RWPE2 (cell line): ENCODE measurements around the gene CARMIL3.
A peak's percentile ranks its signal among the peaks of the same experiment; 100 is the strongest.
"Not testable (repeated sequence)": the region's sequence is repeated elsewhere in the genome, so short reads cannot be mapped to it uniquely, and the experiment has no call there.

Source experiments
- ATAC-seq: fragments of 200-7000 bp; cut with Tn5 transposase; 3 replicates; pipeline ENCODE4 v1.9.1; 2021; ENCODE audit warnings: low read depth
- DNase-seq: peaks from one replicate; pipeline ENCODE4 v3.0.0-alpha.2; 2020; ENCODE audit warnings: low spot score
- H3K27ac ChIP-seq: fragments of 450-650 bp; 2 replicates; pipeline ENCODE4 v1.5.1; 2017; ENCODE audit warnings: mild to moderate bottlenecking; ENCODE audit not compliant: poor library complexity, severe bottlenecking
- H3K27me3 ChIP-seq: fragments of 250-450 bp; sonication (Bioruptor Pico); 2 replicates; pipeline ENCODE4 v1.5.1; 2021; ENCODE audit warnings: mild to moderate bottlenecking, moderate library complexity; ENCODE audit not compliant: insufficient read depth, poor library complexity, severe bottlenecking
- H3K36me3 ChIP-seq: fragments of 250-450 bp; sonication (Bioruptor Pico); 2 replicates; pipeline ENCODE4 v1.5.1; 2020; ENCODE audit warnings: low read depth, mild to moderate bottlenecking, moderate library complexity
- H3K4me1 ChIP-seq: fragments of 250-450 bp; sonication (Bioruptor Pico); 2 replicates; pipeline ENCODE4 v1.5.1; 2021; ENCODE audit warnings: mild to moderate bottlenecking, moderate library complexity; ENCODE audit not compliant: insufficient read depth, poor library complexity, severe bottlenecking
- H3K4me3 ChIP-seq: fragments of 250-450 bp; sonication (Bioruptor Pico); 2 replicates; pipeline ENCODE4 v1.5.1; 2021; ENCODE audit warnings: mild to moderate bottlenecking, moderate library complexity; ENCODE audit not compliant: severe bottlenecking
- H3K9me3 ChIP-seq: fragments of 250-450 bp; sonication (Bioruptor Pico); 2 replicates; pipeline ENCODE4 v1.5.1; 2021; ENCODE audit warnings: mild to moderate bottlenecking, moderate library complexity; ENCODE audit not compliant: severe bottlenecking
- CTCF ChIP-seq: fragments of 450-650 bp; IDR thresholded peaks from one replicate; pipeline ENCODE4 v1.5.1; 2017; ENCODE audit warnings: mild to moderate bottlenecking, moderate library complexity; ENCODE audit not compliant: poor library complexity, severe bottlenecking

Gene CARMIL3

DNA sequence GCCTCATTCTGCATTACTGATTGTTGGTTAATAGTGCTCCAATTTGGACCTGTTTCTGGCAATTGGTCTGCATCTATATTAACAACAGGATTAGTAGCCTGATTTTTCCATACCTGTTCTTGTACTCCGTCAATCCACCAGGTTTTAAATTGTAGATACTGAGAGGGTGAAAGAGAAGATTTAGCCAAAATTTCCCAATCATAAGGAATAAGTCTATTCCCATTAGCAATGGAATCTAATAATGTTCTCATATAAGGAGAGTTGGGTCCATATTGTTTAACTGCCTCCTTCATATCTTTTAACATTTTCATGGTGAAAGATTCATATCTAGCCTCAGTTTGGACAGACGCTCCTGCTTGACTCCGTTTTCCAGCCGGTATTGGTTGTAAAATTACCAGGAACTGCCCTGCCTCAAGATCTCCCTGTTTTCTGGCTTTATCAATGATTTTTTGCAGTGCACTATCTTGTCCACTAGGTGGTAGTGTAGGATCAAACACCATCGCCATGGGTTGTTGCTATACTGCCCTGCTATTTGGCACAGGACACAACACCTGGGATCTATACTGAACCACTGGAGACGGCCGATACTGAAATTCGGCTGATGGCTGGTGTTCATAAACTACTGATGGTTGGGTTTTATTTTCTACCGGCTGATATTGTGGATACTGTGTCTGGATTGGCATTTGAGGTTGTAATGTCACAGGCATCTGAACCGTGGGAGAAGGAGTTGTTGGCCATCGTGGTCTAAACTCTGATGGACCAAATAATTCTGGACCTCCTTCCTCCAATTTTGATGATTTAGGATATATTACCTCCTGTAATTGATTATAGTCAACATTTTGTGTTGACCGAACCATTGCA, 37.9 kb upstream of the CARMIL3 start:
- Histone ChIP-seq H3K36me3 (no peaks in the 10 kb centered on the region), H3K27me3 (no peaks in the 10 kb centered on the region), H3K27ac (no peak overlapping the region), H3K4me3 (no peak overlapping the region), H3K9me3 (no peaks in the 10 kb centered on the region), H3K4me1 (no peaks in the 10 kb centered on the region)
- peak; percentile 98 for TF ChIP-seq CTCF
- DNase-seq (no peak), ATAC-seq (peak; percentile 92)

GRCh38 chr14:24015745-24016144, 36.1 kb upstream of the CARMIL3 start:
- H3K27ac ChIP-seq, H3K4me1 ChIP-seq, DNase-seq, H3K27me3 ChIP-seq, H3K36me3 ChIP-seq, ATAC-seq, H3K4me3 ChIP-seq, H3K9me3 ChIP-seq: not testable (repeated sequence)

DNA sequence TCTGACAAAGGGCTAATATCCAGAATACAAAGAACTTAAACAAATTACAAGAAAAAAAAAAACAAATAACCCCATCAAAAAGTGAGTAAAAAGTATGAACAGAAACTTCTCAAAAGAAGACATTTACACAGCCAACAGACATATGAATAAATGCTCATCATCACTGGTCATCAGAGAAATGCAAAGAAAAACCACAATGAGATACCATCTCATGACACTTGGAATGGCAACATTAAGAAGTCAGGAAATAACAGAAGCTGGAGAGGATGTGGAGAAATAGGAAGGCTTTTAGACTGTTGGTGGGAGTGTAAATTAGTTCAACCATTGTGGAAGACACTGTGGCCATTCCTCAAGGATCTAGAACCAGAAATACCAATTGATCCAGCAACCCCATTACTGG, 32.8 kb upstream of the CARMIL3 start:
- not testable (repeated sequence) for H3K4me1 ChIP-seq, H3K27me3 ChIP-seq, ATAC-seq, H3K9me3 ChIP-seq, H3K36me3 ChIP-seq, H3K4me3 ChIP-seq, H3K27ac ChIP-seq, DNase-seq

DNA sequence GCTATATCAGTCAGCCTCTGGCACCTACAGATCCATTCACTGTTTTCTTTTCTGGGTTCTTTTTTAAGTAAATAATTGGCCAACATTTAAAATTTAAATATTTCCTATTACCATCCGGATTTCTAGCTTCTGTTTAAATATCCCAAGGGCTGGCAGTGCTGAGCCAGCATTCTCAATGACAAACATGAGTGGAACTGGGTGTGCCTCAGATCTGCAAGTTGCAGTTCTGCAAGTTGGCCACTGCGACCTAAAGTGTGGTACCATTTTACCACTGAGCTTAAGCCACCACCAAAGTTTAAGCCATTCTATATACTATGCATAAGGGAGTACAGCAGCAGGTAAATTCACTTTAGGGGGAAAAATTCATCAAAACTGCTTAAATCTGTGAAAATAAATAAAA, 31.9 kb upstream of the CARMIL3 start:
- not testable (repeated sequence) for H3K27me3 ChIP-seq, H3K36me3 ChIP-seq, H3K4me1 ChIP-seq, H3K27ac ChIP-seq, H3K9me3 ChIP-seq, DNase-seq, H3K4me3 ChIP-seq
- peak; percentile 77 for ATAC-seq
- TF ChIP-seq CTCF, result peak; percentile 21

- H3K27ac ChIP-seq, DNase-seq, H3K9me3 ChIP-seq, ATAC-seq, H3K27me3 ChIP-seq, H3K4me1 ChIP-seq, H3K36me3 ChIP-seq, H3K4me3 ChIP-seq: not testable (repeated sequence)
Observed at GRCh38 chr14:24020520-24020919, 31.3 kb upstream of the CARMIL3 start.

GRCh38 chr14:24024939-24025418, 26.8 kb upstream of the CARMIL3 start:
- not testable (repeated sequence) for H3K4me1 ChIP-seq, ATAC-seq, H3K4me3 ChIP-seq, H3K36me3 ChIP-seq, H3K9me3 ChIP-seq, DNase-seq, H3K27ac ChIP-seq
- H3K27me3 ChIP-seq, result peaks cover 14% of the 10 kb centered on the region

GRCh38 chr14:24029687-24030086, 22.1 kb upstream of the CARMIL3 start:
- H3K27ac ChIP-seq, H3K4me3 ChIP-seq, DNase-seq, H3K36me3 ChIP-seq, ATAC-seq, H3K4me1 ChIP-seq, H3K9me3 ChIP-seq: not testable (repeated sequence)
- peaks cover 11% of the 10 kb centered on the region for H3K27me3 ChIP-seq

DNA sequence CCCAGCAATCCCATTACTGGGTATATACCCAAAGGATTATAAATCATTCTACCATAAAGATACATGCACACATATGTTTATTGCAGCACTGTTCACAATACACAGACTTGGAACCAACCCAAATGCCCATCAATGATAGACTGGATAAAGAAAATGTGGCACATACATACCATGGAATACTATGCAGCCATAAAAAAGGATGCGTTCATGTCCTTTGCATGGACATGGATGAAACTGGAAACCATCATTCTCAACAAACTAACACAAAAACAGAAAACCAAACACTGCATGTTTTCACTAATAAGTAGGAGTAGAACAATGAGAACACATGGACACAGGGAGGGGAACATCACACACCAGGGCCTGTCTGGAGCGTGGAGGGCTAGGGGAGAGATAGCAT, 20.5 kb upstream of the CARMIL3 start:
- DNase-seq, H3K4me3 ChIP-seq, H3K4me1 ChIP-seq, ATAC-seq, H3K9me3 ChIP-seq, H3K36me3 ChIP-seq, H3K27ac ChIP-seq, H3K27me3 ChIP-seq: not testable (repeated sequence)
